Measurements from ENCODE around the gene PRKCA. TPM values are rescaled to one million over a fixed set of nuclear protein-coding genes. Genes with fewer than 3 reads are reported as not detected.

The PRKCA gene
- total RNA-seq, 1 donor from 2014 or later: 6.7 TPM

- no peak overlapping the region for H3K4me3 ChIP-seq (ENCODE audit: low read depth, low read length)
- no peak for DNase-seq (ENCODE audit: low read depth)
- no peak for TF ChIP-seq CTCF (conservative IDR thresholded peaks at IDR 0.05; ENCODE audit: low read depth, low read length)
Measured at GRCh38 chr17:66379996-66380395, 77.6 kb downstream of the PRKCA start.

GRCh38 chr17:66381701-66382362, 79.4 kb downstream of the PRKCA start:
- TF ChIP-seq CTCF (conservative IDR thresholded peaks at IDR 0.05; ENCODE audit: low read depth, low read length): no peak
- no peak overlapping the region for H3K4me3 ChIP-seq (ENCODE audit: low read depth, low read length)
- DNase-seq (ENCODE audit: low read depth): no peak

- H3K4me3 ChIP-seq (ENCODE audit: low read depth, low read length): no peak overlapping the region
- TF ChIP-seq CTCF (conservative IDR thresholded peaks at IDR 0.05; ENCODE audit: low read depth, low read length): no peak
- DNase-seq (ENCODE audit: low read depth): no peak
Measured at GRCh38 chr17:66383333-66383732, 80.9 kb downstream of the PRKCA start.

- DNase-seq (ENCODE audit: low read depth): peak; percentile 71
- H3K4me3 ChIP-seq (ENCODE audit: low read depth, low read length): no peak overlapping the region
- no peak for TF ChIP-seq CTCF (conservative IDR thresholded peaks at IDR 0.05; ENCODE audit: low read depth, low read length)
Measured at GRCh38 chr17:66386498-66387351, 84.3 kb downstream of the PRKCA start.

GRCh38 chr17:66387392-66387981, 85.1 kb downstream of the PRKCA start:
- DNase-seq (ENCODE audit: low read depth): no peak
- TF ChIP-seq CTCF (conservative IDR thresholded peaks at IDR 0.05; ENCODE audit: low read depth, low read length): no peak
- H3K4me3 ChIP-seq (ENCODE audit: low read depth, low read length): no peak overlapping the region

GRCh38 chr17:66392783-66393437, 90.5 kb downstream of the PRKCA start:
- no peak for TF ChIP-seq CTCF (conservative IDR thresholded peaks at IDR 0.05; ENCODE audit: low read depth, low read length)
- H3K4me3 ChIP-seq (ENCODE audit: low read depth, low read length): no peak overlapping the region
- DNase-seq (ENCODE audit: low read depth): no peak
